ENCODE data around the gene CTNNA2.

CTNNA2 gene

GRCh38 chr2:79596403-79596802 is 83.6 kb downstream of the CTNNA2 start:
- no peaks in the 10 kb centered on the region for H3K4me1 ChIP-seq
- no peaks in the 10 kb centered on the region for H3K36me3 ChIP-seq (ENCODE audit: control insufficient read depth, insufficient read depth, low read length)
- H3K9me3 ChIP-seq (ENCODE audit: control insufficient read depth, low read length): no peaks in the 10 kb centered on the region
- no peaks in the 10 kb centered on the region for H3K27me3 ChIP-seq (ENCODE audit: control insufficient read depth, insufficient read depth, low read length)
- H3K4me3 ChIP-seq (ENCODE audit: low read depth, low read length): no peak overlapping the region
- H3K79me2 ChIP-seq: no peaks in the 10 kb centered on the region
- H2AFZ ChIP-seq: no peak overlapping the region
- H3K4me2 ChIP-seq (ENCODE audit: low read length): no peak overlapping the region
- H3K27ac ChIP-seq: no peak overlapping the region
- TF ChIP-seq CTCF (IDR thresholded peaks at IDR 0.05): no peak
- no peak overlapping the region for H3K9ac ChIP-seq

GRCh38 chr2:79604748-79605147 is 91.9 kb downstream of the CTNNA2 start:
- Histone ChIP-seq H3K4me2 (ENCODE audit: low read length) (no peak overlapping the region), H3K9me3 (ENCODE audit: control insufficient read depth, low read length) (no peaks in the 10 kb centered on the region), H3K36me3 (ENCODE audit: control insufficient read depth, insufficient read depth, low read length) (no peaks in the 10 kb centered on the region), H2AFZ (no peak overlapping the region), H3K27ac (no peak overlapping the region), H3K79me2 (no peaks in the 10 kb centered on the region), H3K9ac (no peak overlapping the region), H3K27me3 (ENCODE audit: control insufficient read depth, insufficient read depth, low read length) (no peaks in the 10 kb centered on the region), H3K4me1 (no peaks in the 10 kb centered on the region), H3K4me3 (ENCODE audit: low read depth, low read length) (no peak overlapping the region)
- no peak for TF ChIP-seq CTCF (IDR thresholded peaks at IDR 0.05)

- H3K9ac ChIP-seq: no peak overlapping the region
- no peak overlapping the region for H2AFZ ChIP-seq
- TF ChIP-seq CTCF (IDR thresholded peaks at IDR 0.05): no peak
- no peaks in the 10 kb centered on the region for H3K36me3 ChIP-seq (ENCODE audit: control insufficient read depth, insufficient read depth, low read length)
- no peaks in the 10 kb centered on the region for H3K27me3 ChIP-seq (ENCODE audit: control insufficient read depth, insufficient read depth, low read length)
- H3K4me2 ChIP-seq (ENCODE audit: low read length): no peak overlapping the region
- no peak overlapping the region for H3K27ac ChIP-seq
- H3K9me3 ChIP-seq (ENCODE audit: control insufficient read depth, low read length): no peaks in the 10 kb centered on the region
- no peaks in the 10 kb centered on the region for H3K4me1 ChIP-seq
- no peaks in the 10 kb centered on the region for H3K79me2 ChIP-seq
- H3K4me3 ChIP-seq (ENCODE audit: low read depth, low read length): no peak overlapping the region
Measured at GRCh38 chr2:79611448-79612016, 98.7 kb downstream of the CTNNA2 start.

GRCh38 chr2:79612999-79613398 is 100.1 kb downstream of the CTNNA2 start:
- Histone ChIP-seq H3K9ac (no peak overlapping the region), H3K4me2 (ENCODE audit: low read length) (no peak overlapping the region)
- no peak for TF ChIP-seq CTCF (IDR thresholded peaks at IDR 0.05)

GRCh38 chr2:79619442-79619841 is 106.6 kb downstream of the CTNNA2 start:
- Histone ChIP-seq H3K4me3 (ENCODE audit: low read depth, low read length) (no peak overlapping the region), H3K27ac (no peak overlapping the region), H2AFZ (no peak overlapping the region), H3K4me2 (ENCODE audit: low read length) (no peak overlapping the region), H3K9me3 (ENCODE audit: control insufficient read depth, low read length) (no peaks in the 10 kb centered on the region), H3K36me3 (ENCODE audit: control insufficient read depth, insufficient read depth, low read length) (no peaks in the 10 kb centered on the region), H3K4me1 (no peaks in the 10 kb centered on the region), H3K27me3 (ENCODE audit: control insufficient read depth, insufficient read depth, low read length) (no peaks in the 10 kb centered on the region), H3K9ac (no peak overlapping the region), H3K79me2 (no peaks in the 10 kb centered on the region)
- TF ChIP-seq CTCF (IDR thresholded peaks at IDR 0.05): no peak

More at GRCh38 chr2:79612999-79613398, 100.1 kb downstream of the CTNNA2 start:
- Histone ChIP-seq H3K79me2 (no peaks in the 10 kb centered on the region), H3K36me3 (ENCODE audit: control insufficient read depth, insufficient read depth, low read length) (no peaks in the 10 kb centered on the region), H3K9me3 (ENCODE audit: control insufficient read depth, low read length) (no peaks in the 10 kb centered on the region), H3K27me3 (ENCODE audit: control insufficient read depth, insufficient read depth, low read length) (no peaks in the 10 kb centered on the region), H3K27ac (no peak overlapping the region), H3K4me3 (ENCODE audit: low read depth, low read length) (no peak overlapping the region), H2AFZ (no peak overlapping the region), H3K4me1 (no peaks in the 10 kb centered on the region)

Data from parathyroid adenoma (tissue), 2 donors.